Central memory CD8-positive, alpha-beta T cell (primary cell): Measurements from ENCODE around the gene HACD2.
"Not testable (repeated sequence)": the region's sequence is repeated elsewhere in the genome, so short reads cannot be mapped to it uniquely, and the experiment has no call there.

Source experiments
- ATAC-seq: fragments of 150-1000 bp; cut with Tn5 transposase; replicated peaks from 2 replicates; pipeline ENCODE4 v1.10.0; 2022; ENCODE audit warnings: mild to moderate bottlenecking, moderate FRiP score, moderate number of reproducible peaks; ENCODE audit not compliant: poor library complexity, severe bottlenecking; ENCODE audit errors: extremely low read depth
- DNase-seq, 2 donors: peaks; one replicate each; pipeline ENCODE4 v3.0.0; 2021; ENCODE audit warnings: low spot score in 2 of 2
- H3K27ac Mint-ChIP-seq: one replicate; pipeline ENCODE4 v1.8.0; 2022; ENCODE audit warnings: low read depth, mild to moderate bottlenecking, moderate library complexity, mixed read lengths
- H3K27me3 Mint-ChIP-seq: one replicate; pipeline ENCODE4 v1.8.0; 2022; ENCODE audit warnings: mixed read lengths
- H3K36me3 Mint-ChIP-seq: one replicate; pipeline ENCODE4 v1.8.0; 2022; ENCODE audit warnings: mild to moderate bottlenecking, moderate library complexity, mixed read lengths; ENCODE audit not compliant: insufficient read depth
- H3K4me1 Mint-ChIP-seq: one replicate; pipeline ENCODE4 v1.8.0; 2022; ENCODE audit warnings: mixed read lengths
- H3K4me3 Mint-ChIP-seq: one replicate; pipeline ENCODE4 v1.8.0; 2022; ENCODE audit warnings: mild to moderate bottlenecking, moderate library complexity, mixed read lengths
- H3K9me3 Mint-ChIP-seq: one replicate; pipeline ENCODE4 v1.8.0; 2022; ENCODE audit warnings: mixed read lengths

The HACD2 gene

GRCh38 chr3:123621850-123622189 is 37.0 kb upstream of the HACD2 start:
- DNase-seq = no peak
- Mint-ChIP-seq H3K4me1 (no peaks in the 10 kb centered on the region), H3K36me3 (no peaks in the 10 kb centered on the region), H3K4me3 (no peak overlapping the region), H3K27ac (no peak overlapping the region), H3K9me3 (no peaks in the 10 kb centered on the region), H3K27me3 (peaks cover 9% of the 10 kb centered on the region)
- ATAC-seq = no peak

- ATAC-seq = no peak
- no peaks in the 10 kb centered on the region for H3K36me3 Mint-ChIP-seq
- H3K9me3 Mint-ChIP-seq = no peaks in the 10 kb centered on the region
Observed at GRCh38 chr3:123621186-123621849, 36.5 kb upstream of the HACD2 start.

GRCh38 chr3:123620343-123620742 is 35.5 kb upstream of the HACD2 start:
- H3K27ac Mint-ChIP-seq = no peak overlapping the region

More at GRCh38 chr3:123621186-123621849, 36.5 kb upstream of the HACD2 start:
- Mint-ChIP-seq H3K4me1 (no peaks in the 10 kb centered on the region), H3K4me3 (no peak overlapping the region), H3K27ac (no peak overlapping the region), H3K27me3 (peaks cover 9% of the 10 kb centered on the region)
- no peak for DNase-seq

GRCh38 chr3:123618768-123619484 is 34.1 kb upstream of the HACD2 start:
- no peak for DNase-seq

More at GRCh38 chr3:123620343-123620742, 35.5 kb upstream of the HACD2 start:
- DNase-seq (no peak), ATAC-seq (no peak)
- Mint-ChIP-seq H3K9me3 (no peaks in the 10 kb centered on the region), H3K27me3 (peaks cover 8% of the 10 kb centered on the region), H3K36me3 (no peaks in the 10 kb centered on the region), H3K4me1 (no peaks in the 10 kb centered on the region), H3K4me3 (no peak overlapping the region)

GRCh38 chr3:123618076-123618708 is 33.3 kb upstream of the HACD2 start:
- no peak for ATAC-seq
- no peaks in the 10 kb centered on the region for H3K36me3 Mint-ChIP-seq
- H3K27ac Mint-ChIP-seq = no peak overlapping the region
- no peaks in the 10 kb centered on the region for H3K4me1 Mint-ChIP-seq
- no peaks in the 10 kb centered on the region for H3K27me3 Mint-ChIP-seq
- H3K9me3 Mint-ChIP-seq = no peaks in the 10 kb centered on the region
- H3K4me3 Mint-ChIP-seq = no peak overlapping the region
- DNase-seq = no peak

More at GRCh38 chr3:123618768-123619484, 34.1 kb upstream of the HACD2 start:
- Mint-ChIP-seq H3K9me3 (no peaks in the 10 kb centered on the region), H3K4me1 (no peaks in the 10 kb centered on the region), H3K36me3 (no peaks in the 10 kb centered on the region), H3K27me3 (no peaks in the 10 kb centered on the region), H3K4me3 (no peak overlapping the region), H3K27ac (no peak overlapping the region)
- ATAC-seq = no peak

- Mint-ChIP-seq H3K36me3 (no peaks in the 10 kb centered on the region), H3K9me3 (no peaks in the 10 kb centered on the region), H3K4me3 (no peak overlapping the region), H3K27me3 (no peaks in the 10 kb centered on the region), H3K27ac (no peak overlapping the region), H3K4me1 (no peaks in the 10 kb centered on the region)
- ATAC-seq (no peak), DNase-seq (no peak)
Observed at GRCh38 chr3:123616593-123616992, 31.7 kb upstream of the HACD2 start.

- no peak for ATAC-seq
- Mint-ChIP-seq H3K4me3 (no peak overlapping the region), H3K9me3 (no peaks in the 10 kb centered on the region), H3K36me3 (no peaks in the 10 kb centered on the region), H3K27me3 (no peaks in the 10 kb centered on the region), H3K27ac (no peak overlapping the region), H3K4me1 (no peaks in the 10 kb centered on the region)
- no peak for DNase-seq
Observed at GRCh38 chr3:123613543-123613942, 28.7 kb upstream of the HACD2 start.

GRCh38 chr3:123611674-123612073 is 26.8 kb upstream of the HACD2 start:
- not testable (repeated sequence) for DNase-seq, H3K4me3 Mint-ChIP-seq, H3K27me3 Mint-ChIP-seq, H3K36me3 Mint-ChIP-seq, H3K27ac Mint-ChIP-seq, ATAC-seq, H3K9me3 Mint-ChIP-seq, H3K4me1 Mint-ChIP-seq

- DNase-seq = no peak
- ATAC-seq = no peak
- Mint-ChIP-seq H3K27me3 (no peaks in the 10 kb centered on the region), H3K9me3 (no peaks in the 10 kb centered on the region), H3K4me3 (no peak overlapping the region), H3K27ac (no peak overlapping the region), H3K36me3 (no peaks in the 10 kb centered on the region), H3K4me1 (no peaks in the 10 kb centered on the region)
Observed at GRCh38 chr3:123611082-123611481, 26.2 kb upstream of the HACD2 start.

GRCh38 chr3:123610331-123610730 is 25.5 kb upstream of the HACD2 start:
- H3K27me3 Mint-ChIP-seq = no peaks in the 10 kb centered on the region
- no peaks in the 10 kb centered on the region for H3K4me1 Mint-ChIP-seq
- no peak overlapping the region for H3K4me3 Mint-ChIP-seq
- H3K27ac Mint-ChIP-seq = no peak overlapping the region
- no peaks in the 10 kb centered on the region for H3K9me3 Mint-ChIP-seq
- DNase-seq (no peak), ATAC-seq (no peak)
- H3K36me3 Mint-ChIP-seq = no peaks in the 10 kb centered on the region

- H3K27me3 Mint-ChIP-seq = no peaks in the 10 kb centered on the region
- H3K27ac Mint-ChIP-seq = no peak overlapping the region
- DNase-seq = no peak
- ATAC-seq = no peak
- H3K4me1 Mint-ChIP-seq = no peaks in the 10 kb centered on the region
- no peak overlapping the region for H3K4me3 Mint-ChIP-seq
- H3K9me3 Mint-ChIP-seq = no peaks in the 10 kb centered on the region
- no peaks in the 10 kb centered on the region for H3K36me3 Mint-ChIP-seq
Observed at GRCh38 chr3:123609063-123609462, 24.2 kb upstream of the HACD2 start.

- no peaks in the 10 kb centered on the region for H3K36me3 Mint-ChIP-seq
- no peak for DNase-seq
- ATAC-seq = no peak
- H3K4me3 Mint-ChIP-seq = no peak overlapping the region
- H3K27ac Mint-ChIP-seq = no peak overlapping the region
- H3K4me1 Mint-ChIP-seq = no peaks in the 10 kb centered on the region
- H3K9me3 Mint-ChIP-seq = no peaks in the 10 kb centered on the region
- no peaks in the 10 kb centered on the region for H3K27me3 Mint-ChIP-seq
Observed at GRCh38 chr3:123608263-123608937, 23.5 kb upstream of the HACD2 start.
